Measurements from ENCODE around the gene TBC1D12.

The TBC1D12 gene

DNA sequence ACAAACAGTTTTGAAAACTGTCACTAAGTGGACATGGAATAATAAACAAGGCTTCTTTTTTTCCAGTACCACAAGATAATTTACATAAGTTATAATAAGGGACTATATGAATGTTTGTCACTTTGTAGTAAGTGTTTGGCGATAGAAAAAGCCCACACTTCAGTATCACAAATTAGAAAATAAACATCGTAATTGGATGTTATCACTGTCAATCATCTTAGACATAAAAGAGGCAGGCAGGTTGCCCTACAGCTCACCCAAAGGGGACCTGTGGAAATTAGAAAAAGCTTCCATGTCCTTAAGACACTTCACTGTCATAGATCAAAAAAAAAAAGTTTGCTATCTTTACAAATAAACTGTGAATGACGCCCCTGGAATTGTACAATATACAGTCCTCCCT is 36.0 kb upstream of the TBC1D12 start:
- TF ChIP-seq SIN3A (IDR thresholded peaks at IDR 0.05; ENCODE audit: borderline replicate concordance, insufficient read depth, low read length) (no peak), POLR2AphosphoS5 (IDR thresholded peaks at IDR 0.05; ENCODE audit: low read depth, low read length) (no peak), TAF1 (IDR thresholded peaks at IDR 0.05; ENCODE audit: borderline replicate concordance, insufficient read depth, low read length) (no peak), FOXP2 (optimal IDR thresholded peaks at IDR 0.05; ENCODE audit: borderline replicate concordance, extremely low read depth, extremely low read length, insufficient read depth) (no peak)
- TF ChIP-seq, protein P1, sequence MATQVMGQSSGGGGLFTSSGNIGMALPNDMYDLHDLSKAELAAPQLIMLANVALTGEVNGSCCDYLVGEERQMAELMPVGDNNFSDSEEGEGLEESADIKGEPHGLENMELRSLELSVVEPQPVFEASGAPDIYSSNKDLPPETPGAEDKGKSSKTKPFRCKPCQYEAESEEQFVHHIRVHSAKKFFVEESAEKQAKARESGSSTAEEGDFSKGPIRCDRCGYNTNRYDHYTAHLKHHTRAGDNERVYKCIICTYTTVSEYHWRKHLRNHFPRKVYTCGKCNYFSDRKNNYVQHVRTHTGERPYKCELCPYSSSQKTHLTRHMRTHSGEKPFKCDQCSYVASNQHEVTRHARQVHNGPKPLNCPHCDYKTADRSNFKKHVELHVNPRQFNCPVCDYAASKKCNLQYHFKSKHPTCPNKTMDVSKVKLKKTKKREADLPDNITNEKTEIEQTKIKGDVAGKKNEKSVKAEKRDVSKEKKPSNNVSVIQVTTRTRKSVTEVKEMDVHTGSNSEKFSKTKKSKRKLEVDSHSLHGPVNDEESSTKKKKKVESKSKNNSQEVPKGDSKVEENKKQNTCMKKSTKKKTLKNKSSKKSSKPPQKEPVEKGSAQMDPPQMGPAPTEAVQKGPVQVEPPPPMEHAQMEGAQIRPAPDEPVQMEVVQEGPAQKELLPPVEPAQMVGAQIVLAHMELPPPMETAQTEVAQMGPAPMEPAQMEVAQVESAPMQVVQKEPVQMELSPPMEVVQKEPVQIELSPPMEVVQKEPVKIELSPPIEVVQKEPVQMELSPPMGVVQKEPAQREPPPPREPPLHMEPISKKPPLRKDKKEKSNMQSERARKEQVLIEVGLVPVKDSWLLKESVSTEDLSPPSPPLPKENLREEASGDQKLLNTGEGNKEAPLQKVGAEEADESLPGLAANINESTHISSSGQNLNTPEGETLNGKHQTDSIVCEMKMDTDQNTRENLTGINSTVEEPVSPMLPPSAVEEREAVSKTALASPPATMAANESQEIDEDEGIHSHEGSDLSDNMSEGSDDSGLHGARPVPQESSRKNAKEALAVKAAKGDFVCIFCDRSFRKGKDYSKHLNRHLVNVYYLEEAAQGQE (IDR thresholded peaks at IDR 0.05; ENCODE audit: insufficient read depth in 1 of 2, low read depth in 2 of 2, low read length in 2 of 2) = no peak

DNA sequence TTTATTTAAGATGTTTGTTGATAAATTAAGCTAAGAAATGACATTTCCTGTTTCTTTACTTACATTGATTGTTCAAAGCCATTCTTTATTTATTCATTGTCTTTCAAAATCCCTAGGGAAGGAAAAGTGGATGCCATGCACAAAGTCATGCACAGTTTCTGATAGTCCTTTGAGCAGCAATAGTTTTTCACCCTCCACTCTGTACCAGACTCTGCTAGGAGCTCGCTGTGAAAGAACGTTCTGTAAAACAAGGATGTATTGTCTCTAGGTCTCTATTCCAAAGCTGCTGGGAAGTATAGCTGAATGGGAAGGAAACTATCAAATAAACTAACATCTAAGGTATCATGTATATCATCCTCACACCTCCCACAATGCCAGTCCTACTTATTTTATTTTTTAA is 31.8 kb upstream of the TBC1D12 start:
- TF ChIP-seq POLR2AphosphoS5 (IDR thresholded peaks at IDR 0.05; ENCODE audit: low read depth, low read length) (no peak), FOXP2 (optimal IDR thresholded peaks at IDR 0.05; ENCODE audit: borderline replicate concordance, extremely low read depth, extremely low read length, insufficient read depth) (no peak), TAF1 (IDR thresholded peaks at IDR 0.05; ENCODE audit: borderline replicate concordance, insufficient read depth, low read length) (no peak), SIN3A (IDR thresholded peaks at IDR 0.05; ENCODE audit: borderline replicate concordance, insufficient read depth, low read length) (no peak)
- TF ChIP-seq, protein P1 (IDR thresholded peaks at IDR 0.05; ENCODE audit: insufficient read depth in 1 of 2, low read depth in 2 of 2, low read length in 2 of 2) = no peak

DNA sequence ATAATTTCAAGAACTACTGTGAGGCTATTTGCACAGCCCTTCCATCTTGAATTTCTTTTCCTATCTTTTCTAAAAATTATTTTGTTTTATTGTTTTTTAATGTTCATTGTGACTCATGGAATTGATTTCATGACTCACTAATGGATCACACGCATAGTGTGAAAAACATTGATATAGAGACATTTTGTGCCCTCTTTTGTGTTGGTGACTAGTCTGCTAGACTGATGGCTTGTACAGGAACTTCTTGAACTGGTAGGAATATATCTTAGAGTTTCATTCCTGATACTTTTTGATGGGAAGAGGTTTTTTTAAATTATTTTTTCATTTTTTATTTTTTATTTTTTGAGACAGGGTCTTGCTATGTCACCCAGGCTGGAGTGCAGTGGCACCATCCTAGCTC is 27.0 kb upstream of the TBC1D12 start:
- TF ChIP-seq, protein P1 (IDR thresholded peaks at IDR 0.05; ENCODE audit: insufficient read depth in 1 of 2, low read depth in 2 of 2, low read length in 2 of 2) = no peak
- TF ChIP-seq FOXP2 (optimal IDR thresholded peaks at IDR 0.05; ENCODE audit: borderline replicate concordance, extremely low read depth, extremely low read length, insufficient read depth) = no peak
- no peak for TF ChIP-seq POLR2AphosphoS5 (IDR thresholded peaks at IDR 0.05; ENCODE audit: low read depth, low read length)
- TF ChIP-seq SIN3A (IDR thresholded peaks at IDR 0.05; ENCODE audit: borderline replicate concordance, insufficient read depth, low read length) = no peak
- no peak for TF ChIP-seq TAF1 (IDR thresholded peaks at IDR 0.05; ENCODE audit: borderline replicate concordance, insufficient read depth, low read length)

DNA sequence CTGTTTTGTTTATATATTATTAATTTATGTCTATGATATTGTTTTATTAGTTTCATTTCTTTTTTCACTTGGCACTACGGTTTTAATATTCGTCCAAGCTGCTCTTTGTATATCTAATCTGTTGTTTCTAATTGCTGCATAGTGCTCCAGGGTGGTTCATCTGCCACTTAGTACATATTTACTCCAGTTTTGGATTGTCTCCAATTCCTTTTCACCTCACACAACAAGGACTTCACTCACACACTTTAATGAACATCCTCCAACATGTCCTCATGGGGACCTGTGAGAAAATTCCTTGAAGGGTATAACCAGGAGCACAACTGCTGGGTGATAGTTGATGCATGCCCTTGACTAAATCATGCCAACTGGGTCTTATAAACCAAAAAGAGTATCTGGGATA is 25.5 kb upstream of the TBC1D12 start:
- TF ChIP-seq SIN3A (IDR thresholded peaks at IDR 0.05; ENCODE audit: borderline replicate concordance, insufficient read depth, low read length) (no peak), FOXP2 (optimal IDR thresholded peaks at IDR 0.05; ENCODE audit: borderline replicate concordance, extremely low read depth, extremely low read length, insufficient read depth) (no peak), TAF1 (IDR thresholded peaks at IDR 0.05; ENCODE audit: borderline replicate concordance, insufficient read depth, low read length) (no peak), POLR2AphosphoS5 (IDR thresholded peaks at IDR 0.05; ENCODE audit: low read depth, low read length) (no peak)
- TF ChIP-seq, protein P1 (IDR thresholded peaks at IDR 0.05; ENCODE audit: insufficient read depth in 1 of 2, low read depth in 2 of 2, low read length in 2 of 2) = no peak

DNA sequence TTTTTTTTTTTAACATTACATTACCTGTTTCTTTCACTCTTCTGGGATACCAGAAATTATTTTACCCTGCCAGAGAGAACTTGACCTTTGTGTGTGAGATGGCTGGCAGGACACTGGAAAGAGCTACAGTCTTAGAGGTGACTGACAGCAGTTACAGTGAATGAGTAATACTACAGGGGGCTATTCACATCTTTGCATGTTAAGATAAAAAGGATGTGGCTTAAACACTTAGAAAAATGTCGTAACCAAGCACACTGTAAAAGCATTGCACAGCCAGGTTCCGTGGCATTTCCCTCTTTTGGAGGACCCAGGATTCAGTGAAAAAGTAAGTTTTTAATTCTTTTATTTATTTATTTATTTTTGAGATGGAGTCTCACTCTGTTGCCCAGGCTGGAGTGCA is 18.8 kb upstream of the TBC1D12 start:
- TF ChIP-seq, protein P1 (IDR thresholded peaks at IDR 0.05; ENCODE audit: insufficient read depth in 1 of 2, low read depth in 2 of 2, low read length in 2 of 2) = no peak
- TF ChIP-seq FOXP2 (optimal IDR thresholded peaks at IDR 0.05; ENCODE audit: borderline replicate concordance, extremely low read depth, extremely low read length, insufficient read depth) (no peak), SIN3A (IDR thresholded peaks at IDR 0.05; ENCODE audit: borderline replicate concordance, insufficient read depth, low read length) (no peak), TAF1 (IDR thresholded peaks at IDR 0.05; ENCODE audit: borderline replicate concordance, insufficient read depth, low read length) (no peak), POLR2AphosphoS5 (IDR thresholded peaks at IDR 0.05; ENCODE audit: low read depth, low read length) (no peak)

All from PFSK-1 (cell line).